GF-D8 (cell line): ENCODE measurements around the gene POLR2L.
A peak's percentile ranks its signal among the peaks of the same experiment; 100 is the strongest.

Experiments
- DNase-seq: peaks from one replicate; lab custom pipeline; 2025; lab: John Stamatoyannopoulos, UW

POLR2L gene

GRCh38 chr11:854601-855329 lies 12.4 kb upstream of the POLR2L start:
- DNase-seq, result no peak

GRCh38 chr11:853682-854448 lies 11.5 kb upstream of the POLR2L start:
- no peak for DNase-seq

GRCh38 chr11:852762-853161 lies 10.4 kb upstream of the POLR2L start:
- no peak for DNase-seq

- no peak for DNase-seq
Observed at GRCh38 chr11:850775-851763, 8.7 kb upstream of the POLR2L start.

GRCh38 chr11:849951-850774 lies 7.8 kb upstream of the POLR2L start:
- DNase-seq, result no peak

GRCh38 chr11:849104-849824 lies 6.9 kb upstream of the POLR2L start:
- DNase-seq, result no peak

- no peak for DNase-seq
Observed at GRCh38 chr11:848380-848931, 6.1 kb upstream of the POLR2L start.

- no peak for DNase-seq
Observed at GRCh38 chr11:847876-848275, 5.5 kb upstream of the POLR2L start.

- no peak for DNase-seq
Observed at GRCh38 chr11:846496-847098, 4.3 kb upstream of the POLR2L start.

GRCh38 chr11:845872-846495 lies 3.7 kb upstream of the POLR2L start:
- DNase-seq, result no peak

GRCh38 chr11:844693-845644 lies 2.6 kb upstream of the POLR2L start:
- peak; percentile 24 for DNase-seq

GRCh38 chr11:843818-844692 lies 1.7 kb upstream of the POLR2L start:
- no peak for DNase-seq

- no peak for DNase-seq
Observed at GRCh38 chr11:843086-843734, 881 bp upstream of the POLR2L start.

- no peak for DNase-seq
Observed at GRCh38 chr11:841981-842369, 354 bp downstream of the POLR2L start.

- no peak for DNase-seq
Observed at GRCh38 chr11:839875-840617, 2.3 kb downstream of the POLR2L start.

- no peak for DNase-seq
Observed at GRCh38 chr11:839280-839623, 3.1 kb downstream of the POLR2L start.
